GM19328 (cell line): ENCODE data around the gene EEF1A2.
"Not testable (repeated sequence)": the region's sequence is repeated elsewhere in the genome, so short reads cannot be mapped to it uniquely, and the experiment has no call there.

Source experiments
- ATAC-seq: cut with Tn5 transposase; IDR thresholded peaks from one replicate; pipeline ENCODE4 v1.9.1; 2021; ENCODE audit warnings: mild to moderate bottlenecking, moderate library complexity; ENCODE audit not compliant: unreplicated experiment

The EEF1A2 gene

GRCh38 chr20:63521602-63522001 is 22.7 kb upstream of the EEF1A2 start:
- no peak for ATAC-seq

DNA sequence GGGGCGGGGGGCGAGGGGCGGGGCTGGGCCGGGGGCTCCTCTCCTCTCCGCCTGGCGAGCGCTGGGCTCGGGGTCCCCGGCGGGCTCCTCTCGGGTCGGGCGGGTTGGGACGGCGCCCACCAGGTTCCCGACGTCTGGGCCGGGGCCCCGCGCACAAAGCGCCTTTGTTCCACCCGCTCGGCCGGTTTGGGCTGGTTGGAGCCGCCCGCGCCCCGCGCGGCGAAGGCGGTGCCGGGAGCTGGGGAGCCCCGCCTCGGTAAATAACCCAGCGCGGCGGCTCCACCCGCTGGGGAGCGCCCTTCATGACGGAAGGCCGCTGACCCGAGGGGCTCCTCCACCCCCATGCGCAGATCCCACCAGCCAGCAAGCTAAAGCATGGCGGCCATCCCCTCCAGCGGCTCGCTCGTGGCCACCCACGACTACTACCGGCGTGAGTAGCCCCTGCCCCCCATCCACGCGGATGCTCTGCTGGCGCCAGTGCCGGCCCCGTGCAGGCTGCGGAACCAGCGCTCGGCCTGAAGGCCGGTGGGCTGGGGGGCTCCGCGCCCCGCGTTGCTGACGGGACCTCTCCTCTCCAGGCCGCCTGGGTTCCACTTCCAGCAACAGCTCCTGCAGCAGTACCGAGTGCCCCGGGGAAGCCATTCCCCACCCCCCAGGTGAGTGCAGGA is 22.2 kb upstream of the EEF1A2 start:
- ATAC-seq: peak; percentile 32

- peak; percentile 73 for ATAC-seq
These were observed 21.6 kb upstream of the EEF1A2 start, which contains the start of gene PPDPF for GRCh38 chr20:63520504-63520933. PPDPF (plus strand) TSS chr20:63520765; CDS start chr20:63521309, 544 bp downstream.

DNA sequence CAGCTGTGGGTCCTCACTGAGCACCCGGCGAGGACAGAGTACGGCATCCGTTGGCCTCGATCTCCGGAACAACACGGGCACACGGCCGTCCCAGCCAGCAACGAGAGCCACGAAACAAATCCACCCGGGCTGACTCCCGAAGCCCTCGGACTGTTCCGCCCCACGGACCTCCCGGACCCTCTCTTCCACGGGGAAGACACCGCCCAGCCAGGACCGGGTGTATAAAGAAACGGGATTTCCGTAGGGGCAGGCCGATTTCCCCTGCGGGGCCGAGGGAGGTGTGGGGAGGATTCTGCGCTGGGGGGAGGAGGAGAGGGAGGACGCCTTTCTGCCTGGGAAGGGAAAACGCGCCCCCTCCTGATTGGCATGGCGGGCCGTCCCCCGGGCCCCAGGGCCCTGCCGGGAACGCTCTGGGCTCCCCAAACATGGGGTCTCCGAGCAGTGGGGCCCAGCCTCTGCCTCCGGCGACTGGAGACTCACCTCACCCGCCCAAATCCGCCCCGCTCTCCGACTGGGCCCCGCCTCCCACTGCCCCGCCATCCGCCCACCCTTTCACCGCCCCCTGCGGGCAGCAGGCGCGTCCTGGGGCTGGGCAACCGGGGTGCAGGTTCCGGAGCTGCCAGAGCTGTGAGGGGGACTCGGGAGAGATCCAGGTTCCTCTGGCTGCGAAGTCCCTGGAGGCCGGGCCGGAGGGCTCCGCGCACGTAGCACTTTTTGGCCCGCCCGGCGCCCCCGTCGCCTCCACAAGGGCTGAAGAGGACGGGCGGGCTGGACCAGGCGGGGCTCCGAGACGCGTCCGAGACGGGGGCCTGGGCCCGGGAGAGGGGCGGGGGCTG is 21.0 kb upstream of the EEF1A2 start:
- peak; percentile 38 for ATAC-seq

GRCh38 chr20:63518946-63519667 is 20.2 kb upstream of the EEF1A2 start:
- ATAC-seq: no peak

- ATAC-seq: no peak
These were observed 19.5 kb upstream of the EEF1A2 start for GRCh38 chr20:63518351-63518861.

DNA sequence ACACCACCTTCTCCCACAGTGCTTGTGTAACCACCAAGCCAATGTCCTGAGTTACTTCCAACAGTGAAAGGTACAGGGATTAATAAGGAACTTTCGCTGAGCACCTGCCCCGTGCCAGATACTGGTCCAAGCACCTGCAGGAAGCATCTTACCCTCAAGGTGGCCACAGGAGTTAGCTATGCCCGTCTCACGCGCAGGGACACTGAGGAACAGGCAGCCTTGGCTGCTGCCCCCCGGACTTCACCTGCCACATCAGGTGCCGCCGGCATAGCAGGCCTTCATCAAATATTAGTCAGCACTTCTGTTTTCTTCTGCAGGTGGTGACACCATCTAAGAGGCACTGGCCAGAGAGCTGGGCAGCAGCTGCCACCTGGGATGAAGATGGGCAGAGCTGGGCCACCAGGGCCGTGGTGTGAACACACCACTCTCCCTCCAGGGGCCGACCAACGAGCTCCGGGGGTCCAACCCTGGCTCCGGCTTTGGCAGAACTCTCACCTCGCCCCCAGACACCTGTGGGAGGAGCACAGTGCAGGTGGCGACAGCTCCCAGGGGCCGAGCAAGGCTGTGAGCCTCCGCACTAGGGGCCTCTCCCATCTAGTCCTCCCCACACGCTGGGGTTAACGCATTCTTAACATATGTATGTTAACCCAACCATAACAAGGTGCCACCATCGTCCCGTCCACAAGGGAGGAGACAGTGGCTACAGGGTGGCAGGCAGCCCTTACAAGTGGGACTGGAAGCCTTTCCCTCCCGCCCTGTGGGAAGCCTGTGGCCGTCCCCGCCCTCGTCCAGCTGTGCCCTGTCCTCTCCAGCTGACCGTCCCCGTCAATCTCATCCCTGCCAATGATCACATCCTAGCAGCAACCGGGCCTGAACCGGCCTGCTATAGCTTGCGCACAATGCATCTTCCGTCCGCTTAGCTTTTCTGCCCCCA is 18.8 kb upstream of the EEF1A2 start:
- ATAC-seq: no peak

GRCh38 chr20:63514520-63514919 is 15.6 kb upstream of the EEF1A2 start:
- not testable (repeated sequence) for ATAC-seq

- ATAC-seq: no peak
These were observed 14.3 kb upstream of the EEF1A2 start for GRCh38 chr20:63513207-63513606.

DNA sequence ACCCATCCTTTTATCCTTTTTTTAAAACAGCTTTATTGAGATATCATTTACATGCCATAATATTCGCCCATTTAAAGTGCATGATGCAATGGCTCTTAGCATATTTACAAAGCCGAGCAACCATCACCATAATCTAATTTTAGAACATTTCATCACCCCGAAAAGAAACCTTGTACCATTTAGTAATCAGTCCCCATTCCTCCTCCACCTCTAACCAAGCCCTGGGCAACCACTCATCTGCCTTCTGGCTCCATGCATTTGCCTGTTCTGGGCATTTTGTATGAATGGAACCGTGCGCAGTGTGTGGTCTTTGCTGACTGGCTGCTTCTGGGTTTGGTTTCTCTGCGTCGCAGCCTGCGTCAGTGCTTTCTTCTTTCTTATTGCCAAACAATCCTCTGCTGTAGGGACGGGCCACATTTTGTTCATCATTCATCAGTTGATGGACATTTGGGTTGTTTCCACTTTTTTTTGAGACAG is 10.2 kb upstream of the EEF1A2 start:
- ATAC-seq: no peak

- ATAC-seq: no peak
These were observed 9.3 kb upstream of the EEF1A2 start for GRCh38 chr20:63508072-63508768.

- no peak for ATAC-seq
These were observed 8.3 kb upstream of the EEF1A2 start for GRCh38 chr20:63507083-63507743.

DNA sequence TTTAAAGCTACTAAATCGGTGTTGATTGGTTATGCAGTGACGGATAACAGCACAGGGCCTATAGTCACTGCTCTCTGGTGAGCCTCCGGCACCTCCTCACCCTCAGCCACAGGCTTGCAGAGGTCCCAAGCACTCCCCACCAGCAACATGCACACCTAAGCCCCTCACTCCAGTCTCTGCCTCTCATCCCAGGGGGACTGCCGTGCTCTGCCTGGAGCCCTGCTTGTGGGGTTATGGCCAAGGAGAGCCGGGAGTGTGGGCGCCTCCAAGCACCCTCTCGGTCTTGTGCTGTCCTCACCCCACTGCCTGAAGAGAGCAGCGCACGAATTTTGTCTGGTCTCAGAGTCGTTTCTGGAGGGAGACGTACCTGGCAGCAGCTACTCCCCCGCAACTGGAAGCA is 6.8 kb upstream of the EEF1A2 start:
- ATAC-seq: no peak

DNA sequence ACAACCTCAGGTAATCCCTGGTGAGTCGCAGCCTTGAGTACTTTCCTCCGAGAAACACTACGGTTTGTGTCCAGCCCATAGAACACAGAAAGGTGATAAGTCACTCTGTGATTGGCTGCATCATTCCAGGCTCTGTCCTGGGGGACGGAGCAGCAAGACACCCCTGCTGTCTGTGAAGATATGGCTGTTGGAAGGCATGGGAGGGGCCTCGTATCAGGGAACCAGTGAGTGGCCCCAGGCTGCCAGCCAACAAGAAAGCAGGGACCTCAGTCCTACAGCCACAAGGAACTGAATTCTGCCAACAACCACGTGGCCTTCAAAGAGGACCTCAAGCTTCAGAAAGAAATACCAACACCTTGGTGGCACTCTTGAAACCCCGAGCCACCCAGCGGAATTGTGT is 6.4 kb upstream of the EEF1A2 start:
- ATAC-seq: no peak

DNA sequence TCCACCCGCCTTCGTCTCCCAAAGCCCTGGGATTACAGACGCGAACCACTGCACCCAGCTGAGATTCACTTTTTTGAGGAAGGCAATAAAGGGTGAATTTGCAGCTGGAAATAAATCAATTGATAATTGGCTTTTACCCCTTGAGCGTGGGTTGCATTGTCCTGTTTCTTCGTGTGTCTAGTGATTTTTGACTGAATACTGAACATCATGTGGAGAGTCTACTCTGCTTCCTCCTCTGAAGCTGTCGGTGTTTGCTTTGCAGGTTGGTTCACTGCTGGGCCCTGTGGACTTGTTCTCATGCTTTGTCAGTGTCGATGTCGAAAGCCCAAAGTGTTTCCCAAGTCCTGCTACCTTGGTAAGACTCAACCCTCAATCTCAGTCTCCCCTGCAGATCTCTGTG is 5.8 kb upstream of the EEF1A2 start:
- no peak for ATAC-seq

GRCh38 chr20:63503524-63503923 is 4.6 kb upstream of the EEF1A2 start:
- ATAC-seq: no peak

DNA sequence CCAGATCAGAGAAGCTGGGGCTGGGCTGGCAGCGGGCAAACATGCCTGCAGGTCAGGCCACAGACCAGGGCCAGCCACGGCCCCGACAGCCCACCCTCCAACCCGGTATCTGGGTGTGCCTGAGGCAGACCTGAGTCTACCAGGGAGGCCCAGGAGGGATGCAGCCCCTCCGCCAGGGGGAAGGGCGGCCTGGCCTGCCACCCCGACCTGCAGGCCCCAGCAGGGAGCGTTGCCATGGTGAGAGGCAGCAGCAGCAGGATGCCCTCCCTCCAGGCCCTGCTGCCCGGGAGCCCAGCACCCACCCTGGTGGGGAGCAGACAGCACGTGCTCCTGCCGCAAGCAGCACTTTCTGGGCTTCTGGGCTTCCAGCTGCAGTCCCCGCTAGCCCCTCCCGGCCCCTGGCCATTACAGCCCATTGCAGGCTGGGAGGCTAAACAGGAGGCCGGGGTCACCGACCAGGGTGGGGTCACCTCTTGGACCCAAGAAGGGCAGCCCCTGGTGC is 3.8 kb upstream of the EEF1A2 start:
- ATAC-seq: no peak

DNA sequence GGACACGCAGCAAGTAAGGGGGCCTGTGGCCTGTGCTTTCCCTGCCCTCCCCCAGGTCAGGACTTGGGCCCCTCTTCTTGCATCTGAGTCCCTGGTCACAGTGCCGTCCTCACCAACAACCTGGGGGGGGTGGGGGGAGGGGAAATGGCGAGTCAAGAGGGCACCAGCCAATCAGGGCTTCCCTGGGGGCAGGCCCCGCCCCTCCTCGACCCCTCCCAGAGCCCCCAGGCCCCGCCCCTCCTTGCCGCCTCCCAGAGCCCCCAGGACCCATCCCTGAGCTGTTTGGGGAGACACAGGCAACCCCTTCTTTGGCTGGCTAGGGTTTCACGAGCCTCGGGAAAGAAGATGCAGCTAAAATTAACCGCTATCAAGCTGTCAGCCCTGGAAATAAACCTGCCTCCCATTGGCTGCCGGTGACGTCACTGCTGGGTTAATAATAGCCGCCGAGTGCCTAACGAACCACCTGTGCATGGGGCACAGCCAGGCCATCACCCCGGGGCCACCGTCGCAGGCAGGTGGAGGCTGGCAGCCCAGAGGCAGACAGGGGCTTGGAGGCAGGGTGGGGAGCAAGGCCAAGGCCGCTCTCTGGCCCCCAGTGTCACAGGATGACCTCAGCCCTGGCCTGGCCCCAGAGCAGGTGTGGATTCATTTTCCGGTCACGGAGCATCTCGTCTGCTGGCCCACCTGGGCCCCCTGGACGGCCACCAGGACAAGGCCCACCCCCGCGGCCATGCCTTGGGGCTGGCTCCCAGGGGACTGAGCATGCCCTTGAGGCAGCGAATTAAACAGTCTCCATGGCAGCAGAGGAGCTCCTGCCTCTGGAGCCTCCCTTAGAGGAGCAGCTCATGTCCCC is 3.2 kb upstream of the EEF1A2 start:
- ATAC-seq: no peak
